WTC11 (cell line): ENCODE measurements around the gene FAM162B. TPM values are rescaled to one million over a fixed set of nuclear protein-coding genes. Genes with fewer than 3 reads are reported as not detected.

Source experiments
- ATAC-seq: fragments of 200-7000 bp; cut with Tn5 transposase; 2 replicates; pipeline ENCODE4 v1.10.0; 2021; ENCODE audit warnings: mild to moderate bottlenecking, moderate library complexity
- CTCF ChIA-PET: fragments of 300-600 bp; sonication (Branson Sonifier 250); formaldehyde crosslinking; loops from one replicate; lab custom pipeline; 2021; ENCODE audit warnings: antibody characterized with exemption; lab: Charles Lee
- POLR2A ChIA-PET: fragments of 350-600 bp; sonication (Branson Sonifier 250); formaldehyde crosslinking; loops from one replicate; lab custom pipeline; 2021; ENCODE audit warnings: antibody characterized with exemption; lab: Charles Lee
- DNase-seq: peaks from one replicate; pipeline ENCODE4 v3.0.0; 2021; ENCODE audit warnings: low spot score
- H3K27ac Mint-ChIP-seq: 2 replicates; pipeline ENCODE4 v1.8.0; 2021; ENCODE audit warnings: mixed read lengths
- H3K27me3 Mint-ChIP-seq: 2 replicates; pipeline ENCODE4 v1.8.0; 2021; ENCODE audit warnings: low read depth, mild to moderate bottlenecking, moderate library complexity, mixed read lengths
- H3K36me3 Mint-ChIP-seq: 2 replicates; pipeline ENCODE4 v1.8.0; 2021; ENCODE audit warnings: mixed read lengths
- H3K4me1 Mint-ChIP-seq: 2 replicates; pipeline ENCODE4 v1.8.0; 2022; ENCODE audit warnings: mixed read lengths
- H3K4me3 Mint-ChIP-seq: 2 replicates; pipeline ENCODE4 v1.8.0; 2021; ENCODE audit warnings: mild to moderate bottlenecking, moderate library complexity, mixed read lengths
- H3K9me3 Mint-ChIP-seq: 2 replicates; pipeline ENCODE4 v1.8.0; 2021; ENCODE audit warnings: mixed read lengths
- EMX1 ChIP-seq: fragments of 250-450 bp; sonication (Bioruptor Pico); IDR thresholded peaks from 2 replicates; pipeline ENCODE4 v1.8.0; 2021; ENCODE audit warnings: mild to moderate bottlenecking
- ETV6 ChIP-seq: sonication (generic); formaldehyde crosslinking; IDR thresholded peaks from 2 replicates; pipeline ENCODE4 v1.8.1; 2022; ENCODE audit warnings: mild to moderate bottlenecking, missing genetic modification reagents
- JUN ChIP-seq: sonication (generic); formaldehyde crosslinking; IDR thresholded peaks from 2 replicates; pipeline ENCODE4 v1.8.0; 2023; ENCODE audit warnings: mild to moderate bottlenecking, missing genetic modification reagents
- NFE2L1 ChIP-seq: sonication (generic); formaldehyde crosslinking; IDR thresholded peaks from 2 replicates; pipeline ENCODE4 v1.8.1; 2023; ENCODE audit warnings: missing genetic modification reagents
- NR1H2 ChIP-seq: sonication (generic); formaldehyde crosslinking; IDR thresholded peaks from 2 replicates; pipeline ENCODE4 v1.9.0; 2021; ENCODE audit warnings: mild to moderate bottlenecking, moderate library complexity, missing genetic modification reagents
- PRRX2 ChIP-seq: fragments of 250-450 bp; sonication (Bioruptor Pico); IDR thresholded peaks from 2 replicates; pipeline ENCODE4 v1.8.0; 2021; ENCODE audit warnings: mild to moderate bottlenecking
- SOX15 ChIP-seq: fragments of 250-450 bp; sonication (Bioruptor Pico); IDR thresholded peaks from 2 replicates; pipeline ENCODE4 v1.9.0; 2021; ENCODE audit warnings: mild to moderate bottlenecking
- TCF7 ChIP-seq: sonication (generic); formaldehyde crosslinking; IDR thresholded peaks from 2 replicates; pipeline ENCODE4 v1.8.0; 2022; ENCODE audit warnings: mild to moderate bottlenecking, low read depth, missing genetic modification reagents, moderate library complexity
- TEAD1 ChIP-seq: sonication (generic); formaldehyde crosslinking; IDR thresholded peaks from 2 replicates; pipeline ENCODE4 v1.8.0; 2022; ENCODE audit warnings: mild to moderate bottlenecking, missing genetic modification reagents
- ZNF138 ChIP-seq: sonication (generic); formaldehyde crosslinking; conservative IDR thresholded peaks from 2 replicates; pipeline ENCODE4 v1.8.1; 2022; ENCODE audit warnings: mild to moderate bottlenecking, moderate library complexity, missing genetic modification reagents
- total RNA-seq: library from RNA; stranded (reverse); gene quantifications from 3 replicates; pipeline ENCODE4 v1.2.3, GENCODE V29; 2021
- TF ChIP-seq, protein P1 (sequence below): sonication (generic); formaldehyde crosslinking; IDR thresholded peaks from 2 replicates; pipeline ENCODE4 v1.8.1; 2023; ENCODE audit warnings: mild to moderate bottlenecking, missing genetic modification reagents, moderate library complexity
- TF ChIP-seq, protein P2 (sequence below): fragments of 250-450 bp; sonication (Bioruptor Pico); IDR thresholded peaks from 2 replicates; pipeline ENCODE4 v1.9.0; 2021; ENCODE audit warnings: mild to moderate bottlenecking
- TF ChIP-seq, protein P3 (sequence below): sonication (generic); formaldehyde crosslinking; IDR thresholded peaks from 2 replicates; pipeline ENCODE4 v1.8.0; 2022; ENCODE audit warnings: mild to moderate bottlenecking, missing genetic modification reagents
- TF ChIP-seq, protein P4 (sequence below): sonication (generic); formaldehyde crosslinking; IDR thresholded peaks from 2 replicates; pipeline ENCODE4 v1.8.0; 2023; ENCODE audit warnings: mild to moderate bottlenecking, missing genetic modification reagents
- TF ChIP-seq, protein P5 (sequence below): fragments of 200-600 bp; IDR thresholded peaks from 2 replicates; pipeline ENCODE4 v1.8.0; 2022; ENCODE audit warnings: antibody characterized with exemption
- TF ChIP-seq, protein P6 (sequence below): sonication (generic); formaldehyde crosslinking; IDR thresholded peaks from 2 replicates; pipeline ENCODE4 v1.8.1; 2022; ENCODE audit warnings: mild to moderate bottlenecking, missing genetic modification reagents, moderate library complexity, borderline replicate concordance
- TF ChIP-seq, protein P7 (sequence below): sonication (generic); formaldehyde crosslinking; IDR thresholded peaks from 2 replicates; pipeline ENCODE4 v1.8.1; 2022; ENCODE audit warnings: low read depth, missing genetic modification reagents, borderline replicate concordance
- TF ChIP-seq, protein P8 (sequence below): fragments of 250-450 bp; sonication (Bioruptor Pico); conservative IDR thresholded peaks from 2 replicates; pipeline ENCODE4 v1.9.0; 2021; ENCODE audit warnings: mild to moderate bottlenecking

FAM162B gene
- total RNA-seq, 1 experiment from 2014 or later = 1.6 TPM

DNA sequence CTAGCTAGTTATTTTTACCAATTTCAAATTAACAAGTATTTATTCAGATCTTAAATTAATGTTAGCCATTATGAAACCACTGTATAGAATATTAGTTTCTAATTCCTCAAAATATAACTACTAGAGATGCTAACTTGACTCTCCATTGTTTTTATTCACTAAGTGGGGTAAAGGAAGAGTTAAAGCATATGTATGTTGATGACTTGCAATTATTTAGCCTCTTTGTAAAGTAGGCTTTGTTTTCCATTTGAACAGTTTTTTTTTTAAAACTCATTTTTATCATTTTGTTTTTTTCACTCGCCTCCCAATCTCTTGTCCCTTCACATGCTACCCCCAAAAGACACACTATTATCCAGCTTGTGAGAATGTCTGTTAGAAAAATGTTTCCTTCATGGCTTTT lies 3.3 kb downstream of the FAM162B start:
- Mint-ChIP-seq H3K27me3 (peaks cover 43% of the 10 kb centered on the region), H3K36me3 (no peaks in the 10 kb centered on the region)
- ChIA-PET POLR2A (no interaction called here), CTCF (no interaction called here)
- TF ChIP-seq TCF7 (CRISPR knock-in tag) = no peak
- TF ChIP-seq, protein P1, sequence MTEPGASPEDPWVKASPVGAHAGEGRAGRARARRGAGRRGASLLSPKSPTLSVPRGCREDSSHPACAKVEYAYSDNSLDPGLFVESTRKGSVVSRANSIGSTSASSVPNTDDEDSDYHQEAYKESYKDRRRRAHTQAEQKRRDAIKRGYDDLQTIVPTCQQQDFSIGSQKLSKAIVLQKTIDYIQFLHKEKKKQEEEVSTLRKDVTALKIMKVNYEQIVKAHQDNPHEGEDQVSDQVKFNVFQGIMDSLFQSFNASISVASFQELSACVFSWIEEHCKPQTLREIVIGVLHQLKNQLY = no peak
- TF ChIP-seq, protein P2, sequence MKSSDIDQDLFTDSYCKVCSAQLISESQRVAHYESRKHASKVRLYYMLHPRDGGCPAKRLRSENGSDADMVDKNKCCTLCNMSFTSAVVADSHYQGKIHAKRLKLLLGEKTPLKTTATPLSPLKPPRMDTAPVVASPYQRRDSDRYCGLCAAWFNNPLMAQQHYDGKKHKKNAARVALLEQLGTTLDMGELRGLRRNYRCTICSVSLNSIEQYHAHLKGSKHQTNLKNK = no peak
- TF ChIP-seq, protein P3, sequence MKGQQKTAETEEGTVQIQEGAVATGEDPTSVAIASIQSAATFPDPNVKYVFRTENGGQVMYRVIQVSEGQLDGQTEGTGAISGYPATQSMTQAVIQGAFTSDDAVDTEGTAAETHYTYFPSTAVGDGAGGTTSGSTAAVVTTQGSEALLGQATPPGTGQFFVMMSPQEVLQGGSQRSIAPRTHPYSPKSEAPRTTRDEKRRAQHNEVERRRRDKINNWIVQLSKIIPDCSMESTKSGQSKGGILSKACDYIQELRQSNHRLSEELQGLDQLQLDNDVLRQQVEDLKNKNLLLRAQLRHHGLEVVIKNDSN (CRISPR knock-in tag) = no peak
- TF ChIP-seq NR1H2 = no peak
- TF ChIP-seq TEAD1 (CRISPR knock-in tag) = no peak
- TF ChIP-seq, protein P4, sequence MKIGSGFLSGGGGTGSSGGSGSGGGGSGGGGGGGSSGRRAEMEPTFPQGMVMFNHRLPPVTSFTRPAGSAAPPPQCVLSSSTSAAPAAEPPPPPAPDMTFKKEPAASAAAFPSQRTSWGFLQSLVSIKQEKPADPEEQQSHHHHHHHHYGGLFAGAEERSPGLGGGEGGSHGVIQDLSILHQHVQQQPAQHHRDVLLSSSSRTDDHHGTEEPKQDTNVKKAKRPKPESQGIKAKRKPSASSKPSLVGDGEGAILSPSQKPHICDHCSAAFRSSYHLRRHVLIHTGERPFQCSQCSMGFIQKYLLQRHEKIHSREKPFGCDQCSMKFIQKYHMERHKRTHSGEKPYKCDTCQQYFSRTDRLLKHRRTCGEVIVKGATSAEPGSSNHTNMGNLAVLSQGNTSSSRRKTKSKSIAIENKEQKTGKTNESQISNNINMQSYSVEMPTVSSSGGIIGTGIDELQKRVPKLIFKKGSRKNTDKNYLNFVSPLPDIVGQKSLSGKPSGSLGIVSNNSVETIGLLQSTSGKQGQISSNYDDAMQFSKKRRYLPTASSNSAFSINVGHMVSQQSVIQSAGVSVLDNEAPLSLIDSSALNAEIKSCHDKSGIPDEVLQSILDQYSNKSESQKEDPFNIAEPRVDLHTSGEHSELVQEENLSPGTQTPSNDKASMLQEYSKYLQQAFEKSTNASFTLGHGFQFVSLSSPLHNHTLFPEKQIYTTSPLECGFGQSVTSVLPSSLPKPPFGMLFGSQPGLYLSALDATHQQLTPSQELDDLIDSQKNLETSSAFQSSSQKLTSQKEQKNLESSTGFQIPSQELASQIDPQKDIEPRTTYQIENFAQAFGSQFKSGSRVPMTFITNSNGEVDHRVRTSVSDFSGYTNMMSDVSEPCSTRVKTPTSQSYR = no peak
- no peak for TF ChIP-seq PRRX2
- TF ChIP-seq, protein P5, sequence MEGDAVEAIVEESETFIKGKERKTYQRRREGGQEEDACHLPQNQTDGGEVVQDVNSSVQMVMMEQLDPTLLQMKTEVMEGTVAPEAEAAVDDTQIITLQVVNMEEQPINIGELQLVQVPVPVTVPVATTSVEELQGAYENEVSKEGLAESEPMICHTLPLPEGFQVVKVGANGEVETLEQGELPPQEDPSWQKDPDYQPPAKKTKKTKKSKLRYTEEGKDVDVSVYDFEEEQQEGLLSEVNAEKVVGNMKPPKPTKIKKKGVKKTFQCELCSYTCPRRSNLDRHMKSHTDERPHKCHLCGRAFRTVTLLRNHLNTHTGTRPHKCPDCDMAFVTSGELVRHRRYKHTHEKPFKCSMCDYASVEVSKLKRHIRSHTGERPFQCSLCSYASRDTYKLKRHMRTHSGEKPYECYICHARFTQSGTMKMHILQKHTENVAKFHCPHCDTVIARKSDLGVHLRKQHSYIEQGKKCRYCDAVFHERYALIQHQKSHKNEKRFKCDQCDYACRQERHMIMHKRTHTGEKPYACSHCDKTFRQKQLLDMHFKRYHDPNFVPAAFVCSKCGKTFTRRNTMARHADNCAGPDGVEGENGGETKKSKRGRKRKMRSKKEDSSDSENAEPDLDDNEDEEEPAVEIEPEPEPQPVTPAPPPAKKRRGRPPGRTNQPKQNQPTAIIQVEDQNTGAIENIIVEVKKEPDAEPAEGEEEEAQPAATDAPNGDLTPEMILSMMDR = no peak
- TF ChIP-seq, protein P6, sequence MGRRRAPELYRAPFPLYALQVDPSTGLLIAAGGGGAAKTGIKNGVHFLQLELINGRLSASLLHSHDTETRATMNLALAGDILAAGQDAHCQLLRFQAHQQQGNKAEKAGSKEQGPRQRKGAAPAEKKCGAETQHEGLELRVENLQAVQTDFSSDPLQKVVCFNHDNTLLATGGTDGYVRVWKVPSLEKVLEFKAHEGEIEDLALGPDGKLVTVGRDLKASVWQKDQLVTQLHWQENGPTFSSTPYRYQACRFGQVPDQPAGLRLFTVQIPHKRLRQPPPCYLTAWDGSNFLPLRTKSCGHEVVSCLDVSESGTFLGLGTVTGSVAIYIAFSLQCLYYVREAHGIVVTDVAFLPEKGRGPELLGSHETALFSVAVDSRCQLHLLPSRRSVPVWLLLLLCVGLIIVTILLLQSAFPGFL (CRISPR knock-in tag) = no peak
- TF ChIP-seq EMX1 (CRISPR knock-in tag) = no peak
- TF ChIP-seq JUN (CRISPR knock-in tag) = no peak
- TF ChIP-seq, protein P7, sequence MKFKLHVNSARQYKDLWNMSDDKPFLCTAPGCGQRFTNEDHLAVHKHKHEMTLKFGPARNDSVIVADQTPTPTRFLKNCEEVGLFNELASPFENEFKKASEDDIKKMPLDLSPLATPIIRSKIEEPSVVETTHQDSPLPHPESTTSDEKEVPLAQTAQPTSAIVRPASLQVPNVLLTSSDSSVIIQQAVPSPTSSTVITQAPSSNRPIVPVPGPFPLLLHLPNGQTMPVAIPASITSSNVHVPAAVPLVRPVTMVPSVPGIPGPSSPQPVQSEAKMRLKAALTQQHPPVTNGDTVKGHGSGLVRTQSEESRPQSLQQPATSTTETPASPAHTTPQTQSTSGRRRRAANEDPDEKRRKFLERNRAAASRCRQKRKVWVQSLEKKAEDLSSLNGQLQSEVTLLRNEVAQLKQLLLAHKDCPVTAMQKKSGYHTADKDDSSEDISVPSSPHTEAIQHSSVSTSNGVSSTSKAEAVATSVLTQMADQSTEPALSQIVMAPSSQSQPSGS = no peak
- TF ChIP-seq, all 79 proteins: peak for 0
- H3K9me3 Mint-ChIP-seq = peaks cover 3% of the 10 kb centered on the region; the same call in 1 of the 2 replicates
- no peak overlapping the region for H3K4me3 Mint-ChIP-seq
- no peak overlapping the region for H3K27ac Mint-ChIP-seq
- ATAC-seq = no peak
- peaks cover 14% of the 10 kb centered on the region for H3K4me1 Mint-ChIP-seq
- DNase-seq = no peak

DNA sequence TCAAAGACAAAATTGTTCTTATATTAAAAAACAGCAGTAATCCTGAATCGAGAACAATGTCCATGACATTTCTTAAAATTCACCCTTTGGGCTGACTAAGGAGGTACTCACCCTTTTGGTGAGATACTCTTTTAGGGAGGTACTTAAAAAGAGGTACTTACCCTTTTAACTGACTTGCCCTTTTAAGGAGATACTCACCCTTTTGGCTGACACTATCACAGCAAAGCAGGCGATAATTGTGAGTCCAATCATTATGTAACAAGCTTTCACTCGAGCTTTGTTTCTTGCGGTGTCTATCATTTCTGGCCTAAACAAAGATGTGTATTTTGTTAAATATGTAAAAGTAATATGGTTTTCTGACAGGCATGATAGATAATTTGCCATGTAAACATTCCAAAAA lies 3.7 kb downstream of the FAM162B start:
- ATAC-seq = no peak
- CTCF ChIA-PET = interaction anchor here (1.3 kb wide), 1 partner anchor 17 kb away, joined by 4 read pairs; no protein-coding TSS in a partner anchor
- Mint-ChIP-seq H3K27ac (no peak overlapping the region), H3K4me3 (no peak overlapping the region), H3K27me3 (peaks cover 38% of the 10 kb centered on the region), H3K9me3 (peaks cover 3% of the 10 kb centered on the region; the same call in 1 of the 2 replicates)
- no peak for DNase-seq
- TF ChIP-seq NFE2L1 (CRISPR knock-in tag) (no peak), ETV6 (CRISPR knock-in tag) (no peak), SOX15 (CRISPR knock-in tag) (no peak), ZNF138 (no peak)
- TF ChIP-seq, protein P8, sequence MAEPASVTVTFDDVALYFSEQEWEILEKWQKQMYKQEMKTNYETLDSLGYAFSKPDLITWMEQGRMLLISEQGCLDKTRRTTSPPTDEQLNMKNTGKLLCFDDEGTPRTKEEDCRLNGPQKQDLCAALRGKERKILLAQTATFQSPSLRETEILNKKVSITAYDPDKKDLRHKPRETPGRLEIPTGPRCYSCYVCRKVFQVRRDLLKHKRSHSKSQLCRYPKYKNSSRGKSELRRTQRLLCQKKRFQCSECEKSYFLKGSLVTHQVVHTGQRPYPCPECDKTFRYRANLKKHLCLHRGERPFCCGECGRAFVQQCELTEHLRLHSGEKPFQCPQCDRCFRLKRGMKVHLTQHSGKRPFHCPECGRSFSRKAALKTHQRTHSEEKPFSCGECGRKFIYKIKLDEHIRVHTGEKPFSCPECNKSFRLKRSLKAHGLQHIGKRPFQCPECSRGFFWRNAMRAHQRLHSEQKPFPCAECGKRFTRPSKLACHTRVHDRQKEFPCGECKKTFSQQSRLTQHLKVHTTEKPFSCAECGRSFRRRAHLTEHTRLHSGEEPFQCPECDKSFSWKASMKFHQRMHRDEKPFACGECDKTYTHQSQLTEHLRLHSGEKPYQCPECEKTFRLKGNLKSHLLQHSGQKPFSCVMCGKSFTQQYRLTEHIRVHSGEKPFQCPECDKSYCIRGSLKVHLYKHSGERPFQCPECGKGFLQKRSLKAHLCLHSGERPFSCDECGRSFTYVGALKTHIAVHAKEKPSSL (CRISPR knock-in tag) = no peak
- TF ChIP-seq, protein P5 = no peak
- TF ChIP-seq, all 79 proteins: peak for 0
- no peaks in the 10 kb centered on the region for H3K36me3 Mint-ChIP-seq
- POLR2A ChIA-PET = no interaction called here
- peaks cover 14% of the 10 kb centered on the region for H3K4me1 Mint-ChIP-seq
